Measurements from ENCODE around the gene IFT22. TPM values are rescaled to one million over a fixed set of nuclear protein-coding genes. Genes with fewer than 3 reads are reported as not detected.
"Not testable (repeated sequence)": the region's sequence is repeated elsewhere in the genome, so short reads cannot be mapped to it uniquely, and the experiment has no call there.

Gene IFT22
- total RNA-seq, 2 donors from 2014 or later: 14.0 to 24.4 TPM

GRCh38 chr7:101265622-101266516, 55.7 kb downstream of the IFT22 start:
- TF ChIP-seq, protein P1, sequence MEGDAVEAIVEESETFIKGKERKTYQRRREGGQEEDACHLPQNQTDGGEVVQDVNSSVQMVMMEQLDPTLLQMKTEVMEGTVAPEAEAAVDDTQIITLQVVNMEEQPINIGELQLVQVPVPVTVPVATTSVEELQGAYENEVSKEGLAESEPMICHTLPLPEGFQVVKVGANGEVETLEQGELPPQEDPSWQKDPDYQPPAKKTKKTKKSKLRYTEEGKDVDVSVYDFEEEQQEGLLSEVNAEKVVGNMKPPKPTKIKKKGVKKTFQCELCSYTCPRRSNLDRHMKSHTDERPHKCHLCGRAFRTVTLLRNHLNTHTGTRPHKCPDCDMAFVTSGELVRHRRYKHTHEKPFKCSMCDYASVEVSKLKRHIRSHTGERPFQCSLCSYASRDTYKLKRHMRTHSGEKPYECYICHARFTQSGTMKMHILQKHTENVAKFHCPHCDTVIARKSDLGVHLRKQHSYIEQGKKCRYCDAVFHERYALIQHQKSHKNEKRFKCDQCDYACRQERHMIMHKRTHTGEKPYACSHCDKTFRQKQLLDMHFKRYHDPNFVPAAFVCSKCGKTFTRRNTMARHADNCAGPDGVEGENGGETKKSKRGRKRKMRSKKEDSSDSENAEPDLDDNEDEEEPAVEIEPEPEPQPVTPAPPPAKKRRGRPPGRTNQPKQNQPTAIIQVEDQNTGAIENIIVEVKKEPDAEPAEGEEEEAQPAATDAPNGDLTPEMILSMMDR (IDR thresholded peaks at IDR 0.05): no peak
- no peaks in the 10 kb centered on the region for H3K9me3 ChIP-seq
- no peak overlapping the region for H3K4me3 ChIP-seq
- no peak overlapping the region for H3K27ac ChIP-seq
- H3K27me3 ChIP-seq (replicated peaks; ENCODE audit: insufficient read depth): no peaks in the 10 kb centered on the region
- no peaks in the 10 kb centered on the region for H3K36me3 ChIP-seq
- ATAC-seq (ENCODE audit: insufficient number of reproducible peaks, low FRiP score, low read depth) (no peak), DNase-seq (ENCODE audit: low spot score) (no peak)
- no peaks in the 10 kb centered on the region for H3K4me1 ChIP-seq (ENCODE audit: control insufficient read depth in 1 of 2, low read depth in 2 of 2)

- not testable (repeated sequence) for H3K4me1 ChIP-seq (ENCODE audit: control insufficient read depth in 1 of 2, low read depth in 2 of 2); H3K9me3 ChIP-seq; DNase-seq (ENCODE audit: low spot score); H3K27ac ChIP-seq; ATAC-seq (ENCODE audit: insufficient number of reproducible peaks, low FRiP score, low read depth); H3K27me3 ChIP-seq (replicated peaks; ENCODE audit: insufficient read depth); H3K36me3 ChIP-seq; H3K4me3 ChIP-seq
These were observed 57.4 kb downstream of the IFT22 start for GRCh38 chr7:101264102-101264706.

Other genes starting within 250 kb of the IFT22 start
- 10 to 100 TPM; 32.1 to 44.5 TPM for gene TRIM56, start 236.3 kb downstream of the IFT22 start, total RNA-seq
- 1,000 to 10,000 TPM in 1 of 2 donors, 100 to 1,000 TPM in 1; 542 to 1,009 TPM for gene SERPINE1, start 194.7 kb downstream of the IFT22 start, total RNA-seq
- 10 to 100 TPM; 11.9 to 33.0 TPM for gene AP1S1, start 167.3 kb downstream of the IFT22 start, total RNA-seq
- gene VGF, start 156.2 kb downstream of the IFT22 start, total RNA-seq: not detected
- gene NAT16, start 141.5 kb downstream of the IFT22 start, total RNA-seq: not detected
- gene MOGAT3, start 120.8 kb downstream of the IFT22 start, total RNA-seq: not detected
- 10 to 100 TPM; 31.5 to 55.9 TPM for gene PLOD3, start 104.2 kb downstream of the IFT22 start, total RNA-seq
- gene ZNHIT1, start 103.6 kb downstream of the IFT22 start, total RNA-seq: 10 to 100 TPM; 43.7 to 53.2 TPM
- gene CLDN15, start 84.0 kb downstream of the IFT22 start, total RNA-seq: 10 to 100 TPM in 1 of 2 donors, 1 to 10 TPM in 1; 7.4 to 15.4 TPM
- gene FIS1, start 76.7 kb downstream of the IFT22 start, total RNA-seq: 100 to 1,000 TPM; 135 to 181 TPM
- gene COL26A1, start 41.1 kb upstream of the IFT22 start, total RNA-seq: under 1 TPM in 1 of 2 donors, not detected in 1; 0.14 TPM